GM12892 (cell line): ENCODE results near the gene SLIT3.

Experiments used
- DNase-seq: peaks from one replicate; pipeline ENCODE4 v3.0.0; 2011; ENCODE audit not compliant: insufficient read length
- FAIRE-seq: peaks from 2 replicates; lab custom pipeline; 2011; peaks lifted over from hg19 to GRCh38; lab: Jason Lieb, UNC
- POLR2A ChIP-seq: IDR thresholded peaks from 2 replicates; pipeline ENCODE4 v1.6.1; 2011; ENCODE audit warnings: low read depth, low read length, control low read depth
- POLR2AphosphoS5 ChIP-seq: IDR thresholded peaks from 2 replicates; pipeline ENCODE4 v1.6.1; 2011; ENCODE audit warnings: low read depth, low read length, control low read depth
- TAF1 ChIP-seq: IDR thresholded peaks from 2 replicates; pipeline ENCODE4 v1.6.1; 2011; ENCODE audit warnings: low read depth, mild to moderate bottlenecking, control low read depth, low read length, borderline replicate concordance

SLIT3 gene

GRCh38 chr5:168879331-168879730 lies 421.6 kb downstream of the SLIT3 start:
- FAIRE-seq (no peak), DNase-seq (no peak)
- no peak for TF ChIP-seq TAF1
- TF ChIP-seq POLR2A: no peak
- TF ChIP-seq POLR2AphosphoS5: no peak

GRCh38 chr5:168878135-168878745 lies 422.7 kb downstream of the SLIT3 start:
- DNase-seq: no peak
- FAIRE-seq: no peak
- no peak for TF ChIP-seq TAF1
- TF ChIP-seq POLR2A: no peak
- TF ChIP-seq POLR2AphosphoS5: no peak

- FAIRE-seq: no peak
- TF ChIP-seq POLR2AphosphoS5 (no peak), TAF1 (no peak), POLR2A (no peak)
- no peak for DNase-seq
Observed at GRCh38 chr5:168877132-168877892, 423.6 kb downstream of the SLIT3 start.

GRCh38 chr5:168876419-168876818 lies 424.5 kb downstream of the SLIT3 start:
- no peak for TF ChIP-seq TAF1
- no peak for TF ChIP-seq POLR2AphosphoS5
- no peak for TF ChIP-seq POLR2A
- DNase-seq (no peak), FAIRE-seq (no peak)

- DNase-seq (no peak), FAIRE-seq (no peak)
- TF ChIP-seq TAF1 (no peak), POLR2A (no peak), POLR2AphosphoS5 (no peak)
Observed at GRCh38 chr5:168875832-168876231, 425.1 kb downstream of the SLIT3 start.

GRCh38 chr5:168874713-168875380 lies 426.1 kb downstream of the SLIT3 start:
- no peak for TF ChIP-seq POLR2A
- TF ChIP-seq TAF1: no peak
- no peak for TF ChIP-seq POLR2AphosphoS5
- no peak for DNase-seq
- FAIRE-seq: no peak

GRCh38 chr5:168872246-168872645 lies 428.7 kb downstream of the SLIT3 start:
- DNase-seq (no peak), FAIRE-seq (no peak)
- TF ChIP-seq POLR2AphosphoS5 (no peak), TAF1 (no peak), POLR2A (no peak)

- TF ChIP-seq POLR2AphosphoS5 (no peak), TAF1 (no peak), POLR2A (no peak)
Observed at GRCh38 chr5:168870910-168871309, 430.0 kb downstream of the SLIT3 start.

GRCh38 chr5:168869615-168870227 lies 431.2 kb downstream of the SLIT3 start:
- no peak for DNase-seq
- FAIRE-seq: no peak
- TF ChIP-seq POLR2A (no peak), POLR2AphosphoS5 (no peak), TAF1 (no peak)

More at GRCh38 chr5:168870910-168871309, 430.0 kb downstream of the SLIT3 start:
- DNase-seq: no peak
- FAIRE-seq: no peak

- no peak for FAIRE-seq
- no peak for DNase-seq
Observed at GRCh38 chr5:168867241-168867640, 433.7 kb downstream of the SLIT3 start.

GRCh38 chr5:168865968-168866367 lies 435.0 kb downstream of the SLIT3 start:
- TF ChIP-seq POLR2A (no peak), POLR2AphosphoS5 (no peak), TAF1 (no peak)
- no peak for DNase-seq
- no peak for FAIRE-seq

More at GRCh38 chr5:168867241-168867640, 433.7 kb downstream of the SLIT3 start:
- no peak for TF ChIP-seq POLR2AphosphoS5
- no peak for TF ChIP-seq POLR2A
- no peak for TF ChIP-seq TAF1

GRCh38 chr5:168863021-168863420 lies 437.9 kb downstream of the SLIT3 start:
- TF ChIP-seq TAF1: no peak
- TF ChIP-seq POLR2AphosphoS5: no peak
- no peak for TF ChIP-seq POLR2A
- no peak for FAIRE-seq
- no peak for DNase-seq
